ENCODE data around the gene PCMT1. TPM values are rescaled to one million over a fixed set of nuclear protein-coding genes. Genes with fewer than 3 reads are reported as not detected.
A peak's percentile ranks its signal among the peaks of the same experiment; 100 is the strongest.

The PCMT1 gene
- total and polyA plus RNA-seq, 2 of the 13 experiments (the other 11 are each of a cell fraction or from before 2014, with no cell fraction given), result 112 to 169 TPM

DNA sequence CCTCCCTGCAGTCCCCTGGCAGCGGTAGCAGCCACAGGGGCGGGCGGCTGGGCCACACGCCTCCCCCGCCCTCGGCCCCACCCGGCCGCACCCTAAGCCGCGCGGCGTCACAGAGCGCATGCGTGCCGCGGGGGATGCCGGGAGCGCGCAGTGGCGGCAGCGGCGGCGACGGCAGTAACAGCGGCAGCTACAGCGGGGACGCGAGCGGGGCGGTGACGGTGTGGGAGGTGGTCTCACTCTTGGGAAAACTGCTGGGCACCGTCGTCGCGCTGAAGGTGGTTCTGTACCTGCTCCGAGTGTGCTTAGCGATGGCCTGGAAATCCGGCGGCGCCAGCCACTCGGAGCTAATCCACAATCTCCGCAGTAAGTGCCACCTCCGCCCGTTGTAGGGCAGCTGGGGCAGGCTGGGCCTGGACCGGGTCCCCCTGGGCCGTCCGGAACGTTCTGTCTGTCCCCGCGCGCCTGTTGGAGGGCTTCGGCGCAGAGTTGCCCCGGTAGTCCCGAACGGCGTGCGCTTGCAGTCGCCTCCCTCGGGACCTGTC is at the start of gene PCMT1 (continued):
- TF ChIP-seq ZNF891 (CRISPR knock-in tag; IDR thresholded peaks at IDR 0.05) (peak; percentile 98), NR3C1 (CRISPR knock-in tag; IDR thresholded peaks at IDR 0.05) (no peak), SMAD3 (CRISPR knock-in tag; IDR thresholded peaks at IDR 0.05) (peak; percentile 43; the same call in 1 of the 2 replicates), SMAD1 (CRISPR knock-in tag; IDR thresholded peaks at IDR 0.05; ENCODE audit: borderline replicate concordance, low read depth) (no peak), ZMYM2 (CRISPR knock-in tag; IDR thresholded peaks at IDR 0.05) (no peak), MTF1 (CRISPR knock-in tag; IDR thresholded peaks at IDR 0.05) (no peak), ZNF260 (CRISPR knock-in tag; IDR thresholded peaks at IDR 0.05; ENCODE audit: borderline replicate concordance, low read depth) (no peak), EED (CRISPR knock-in tag; IDR thresholded peaks at IDR 0.05) (peak; percentile 68; the same call in 1 of the 2 replicates), FIP1L1 (IDR thresholded peaks at IDR 0.05; ENCODE audit: borderline replicate concordance, insufficient read depth, low read depth, low read length) (no peak), KAT8 (CRISPR knock-in tag; IDR thresholded peaks at IDR 0.05) (no peak; the same call in 1 of the 2 replicates), MAFF (IDR thresholded peaks at IDR 0.05; ENCODE audit: low read depth, low read length) (no peak), DNMT3B (CRISPR knock-in tag; conservative IDR thresholded peaks at IDR 0.05) (no peak), GABPB1 (CRISPR knock-in tag; IDR thresholded peaks at IDR 0.05) (peak; percentile 65; the same call in 1 of the 2 replicates), ISL2 (CRISPR knock-in tag; IDR thresholded peaks at IDR 0.05) (peak; percentile 80), ZNF674 (CRISPR knock-in tag; IDR thresholded peaks at IDR 0.05; ENCODE audit: low read depth) (peak; percentile 93; the same call in 1 of the 2 replicates), NR2F2 (IDR thresholded peaks at IDR 0.05; ENCODE audit: borderline replicate concordance, low read depth) (no peak; the same call in 1 of the 2 replicates), ZNF670 (CRISPR knock-in tag; IDR thresholded peaks at IDR 0.05; ENCODE audit: borderline replicate concordance) (no peak), FOSL1 (CRISPR knock-in tag; IDR thresholded peaks at IDR 0.05; ENCODE audit: borderline replicate concordance) (0 out of 2 replicates have a peak, but pooled peaks have one; percentile 35)
- TF ChIP-seq, protein P1, sequence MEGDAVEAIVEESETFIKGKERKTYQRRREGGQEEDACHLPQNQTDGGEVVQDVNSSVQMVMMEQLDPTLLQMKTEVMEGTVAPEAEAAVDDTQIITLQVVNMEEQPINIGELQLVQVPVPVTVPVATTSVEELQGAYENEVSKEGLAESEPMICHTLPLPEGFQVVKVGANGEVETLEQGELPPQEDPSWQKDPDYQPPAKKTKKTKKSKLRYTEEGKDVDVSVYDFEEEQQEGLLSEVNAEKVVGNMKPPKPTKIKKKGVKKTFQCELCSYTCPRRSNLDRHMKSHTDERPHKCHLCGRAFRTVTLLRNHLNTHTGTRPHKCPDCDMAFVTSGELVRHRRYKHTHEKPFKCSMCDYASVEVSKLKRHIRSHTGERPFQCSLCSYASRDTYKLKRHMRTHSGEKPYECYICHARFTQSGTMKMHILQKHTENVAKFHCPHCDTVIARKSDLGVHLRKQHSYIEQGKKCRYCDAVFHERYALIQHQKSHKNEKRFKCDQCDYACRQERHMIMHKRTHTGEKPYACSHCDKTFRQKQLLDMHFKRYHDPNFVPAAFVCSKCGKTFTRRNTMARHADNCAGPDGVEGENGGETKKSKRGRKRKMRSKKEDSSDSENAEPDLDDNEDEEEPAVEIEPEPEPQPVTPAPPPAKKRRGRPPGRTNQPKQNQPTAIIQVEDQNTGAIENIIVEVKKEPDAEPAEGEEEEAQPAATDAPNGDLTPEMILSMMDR (CRISPR knock-in tag; IDR thresholded peaks at IDR 0.05), result no peak; the same call in 1 of the 2 replicates
- TF ChIP-seq, protein P2, sequence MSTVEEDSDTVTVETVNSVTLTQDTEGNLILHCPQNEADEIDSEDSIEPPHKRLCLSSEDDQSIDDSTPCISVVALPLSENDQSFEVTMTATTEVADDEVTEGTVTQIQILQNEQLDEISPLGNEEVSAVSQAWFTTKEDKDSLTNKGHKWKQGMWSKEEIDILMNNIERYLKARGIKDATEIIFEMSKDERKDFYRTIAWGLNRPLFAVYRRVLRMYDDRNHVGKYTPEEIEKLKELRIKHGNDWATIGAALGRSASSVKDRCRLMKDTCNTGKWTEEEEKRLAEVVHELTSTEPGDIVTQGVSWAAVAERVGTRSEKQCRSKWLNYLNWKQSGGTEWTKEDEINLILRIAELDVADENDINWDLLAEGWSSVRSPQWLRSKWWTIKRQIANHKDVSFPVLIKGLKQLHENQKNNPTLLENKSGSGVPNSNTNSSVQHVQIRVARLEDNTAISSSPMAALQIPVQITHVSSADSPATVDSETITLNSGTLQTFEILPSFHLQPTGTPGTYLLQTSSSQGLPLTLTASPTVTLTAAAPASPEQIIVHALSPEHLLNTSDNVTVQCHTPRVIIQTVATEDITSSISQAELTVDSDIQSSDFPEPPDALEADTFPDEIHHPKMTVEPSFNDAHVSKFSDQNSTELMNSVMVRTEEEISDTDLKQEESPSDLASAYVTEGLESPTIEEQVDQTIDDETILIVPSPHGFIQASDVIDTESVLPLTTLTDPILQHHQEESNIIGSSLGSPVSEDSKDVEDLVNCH (CRISPR knock-in tag; IDR thresholded peaks at IDR 0.05), result no peak
- TF ChIP-seq, protein P3, sequence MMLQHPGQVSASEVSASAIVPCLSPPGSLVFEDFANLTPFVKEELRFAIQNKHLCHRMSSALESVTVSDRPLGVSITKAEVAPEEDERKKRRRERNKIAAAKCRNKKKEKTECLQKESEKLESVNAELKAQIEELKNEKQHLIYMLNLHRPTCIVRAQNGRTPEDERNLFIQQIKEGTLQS (CRISPR knock-in tag; IDR thresholded peaks at IDR 0.05), result no peak; the same call in 1 of the 2 replicates
- TF ChIP-seq, protein P4, sequence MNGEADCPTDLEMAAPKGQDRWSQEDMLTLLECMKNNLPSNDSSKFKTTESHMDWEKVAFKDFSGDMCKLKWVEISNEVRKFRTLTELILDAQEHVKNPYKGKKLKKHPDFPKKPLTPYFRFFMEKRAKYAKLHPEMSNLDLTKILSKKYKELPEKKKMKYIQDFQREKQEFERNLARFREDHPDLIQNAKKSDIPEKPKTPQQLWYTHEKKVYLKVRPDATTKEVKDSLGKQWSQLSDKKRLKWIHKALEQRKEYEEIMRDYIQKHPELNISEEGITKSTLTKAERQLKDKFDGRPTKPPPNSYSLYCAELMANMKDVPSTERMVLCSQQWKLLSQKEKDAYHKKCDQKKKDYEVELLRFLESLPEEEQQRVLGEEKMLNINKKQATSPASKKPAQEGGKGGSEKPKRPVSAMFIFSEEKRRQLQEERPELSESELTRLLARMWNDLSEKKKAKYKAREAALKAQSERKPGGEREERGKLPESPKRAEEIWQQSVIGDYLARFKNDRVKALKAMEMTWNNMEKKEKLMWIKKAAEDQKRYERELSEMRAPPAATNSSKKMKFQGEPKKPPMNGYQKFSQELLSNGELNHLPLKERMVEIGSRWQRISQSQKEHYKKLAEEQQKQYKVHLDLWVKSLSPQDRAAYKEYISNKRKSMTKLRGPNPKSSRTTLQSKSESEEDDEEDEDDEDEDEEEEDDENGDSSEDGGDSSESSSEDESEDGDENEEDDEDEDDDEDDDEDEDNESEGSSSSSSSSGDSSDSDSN (CRISPR knock-in tag; IDR thresholded peaks at IDR 0.05), result peak; percentile 81; the same call in 1 of the 2 replicates
- TF ChIP-seq, protein P5, sequence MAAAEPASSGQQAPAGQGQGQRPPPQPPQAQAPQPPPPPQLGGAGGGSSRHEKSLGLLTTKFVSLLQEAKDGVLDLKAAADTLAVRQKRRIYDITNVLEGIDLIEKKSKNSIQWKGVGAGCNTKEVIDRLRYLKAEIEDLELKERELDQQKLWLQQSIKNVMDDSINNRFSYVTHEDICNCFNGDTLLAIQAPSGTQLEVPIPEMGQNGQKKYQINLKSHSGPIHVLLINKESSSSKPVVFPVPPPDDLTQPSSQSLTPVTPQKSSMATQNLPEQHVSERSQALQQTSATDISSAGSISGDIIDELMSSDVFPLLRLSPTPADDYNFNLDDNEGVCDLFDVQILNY (CRISPR knock-in tag; conservative IDR thresholded peaks at IDR 0.05), result peak; percentile 67; the same call in 1 of the 2 replicates
